GM21390 (cell line): ENCODE results near the gene SAT2.
"Not testable (repeated sequence)": the region's sequence is repeated elsewhere in the genome, so short reads cannot be mapped to it uniquely, and the experiment has no call there.

Experiments
- ATAC-seq: cut with Tn5 transposase; IDR thresholded peaks from one replicate; pipeline ENCODE4 v1.9.1; 2021; ENCODE audit not compliant: unreplicated experiment

SAT2 gene

GRCh38 chr17:7634384-7634783, 6.8 kb upstream of the SAT2 start:
- ATAC-seq: no peak

- no peak for ATAC-seq
Observed at GRCh38 chr17:7633093-7633492, 5.5 kb upstream of the SAT2 start.

- ATAC-seq: no peak
Observed at GRCh38 chr17:7632492-7632894, 4.9 kb upstream of the SAT2 start.

- ATAC-seq: no peak
Observed at GRCh38 chr17:7631398-7632380, 4.1 kb upstream of the SAT2 start.

GRCh38 chr17:7629939-7630571, 2.4 kb upstream of the SAT2 start, which contains the start of gene SHBG:
TSS of gene SHBG (plus strand) at chr17:7630135. CDS start at chr17:7630173, 38 bp downstream.
- ATAC-seq: no peak

GRCh38 chr17:7626956-7627249, 718 bp downstream of the SAT2 start:
- no peak for ATAC-seq

GRCh38 chr17:7626307-7626706, 1.3 kb downstream of the SAT2 start:
- no peak for ATAC-seq

GRCh38 chr17:7625749-7626148, 1.9 kb downstream of the SAT2 start:
- not testable (repeated sequence) for ATAC-seq

GRCh38 chr17:7623661-7624060, 4.0 kb downstream of the SAT2 start:
- ATAC-seq: no peak

- ATAC-seq: no peak
Observed at GRCh38 chr17:7620835-7621234, 6.8 kb downstream of the SAT2 start.

GRCh38 chr17:7618608-7619007, 9.0 kb downstream of the SAT2 start:
- ATAC-seq: no peak

- ATAC-seq: no peak
Observed at GRCh38 chr17:7615265-7615747, 12.3 kb downstream of the SAT2 start.

- ATAC-seq: peak; percentile 85
Observed at GRCh38 chr17:7614425-7615264, 13.0 kb downstream of the SAT2 start, which contains the start of gene FXR2. TSS of gene FXR2 (minus strand) at chr17:7614897. CDS start at chr17:7614532, 365 bp downstream.

GRCh38 chr17:7613769-7614424, 13.7 kb downstream of the SAT2 start:
- ATAC-seq: no peak

GRCh38 chr17:7612294-7612640, 15.4 kb downstream of the SAT2 start:
- ATAC-seq: no peak

- no peak for ATAC-seq
Observed at GRCh38 chr17:7611635-7612293, 15.9 kb downstream of the SAT2 start.

- ATAC-seq: no peak
Observed at GRCh38 chr17:7610641-7611040, 17.0 kb downstream of the SAT2 start.

GRCh38 chr17:7606280-7606679, 21.3 kb downstream of the SAT2 start:
- no peak for ATAC-seq

GRCh38 chr17:7597561-7597960, 30.1 kb downstream of the SAT2 start:
- ATAC-seq: not testable (repeated sequence)

- ATAC-seq: no peak
Observed at GRCh38 chr17:7593296-7593695, 34.3 kb downstream of the SAT2 start.
